ENCODE measurements around the gene CFLAR. TPM values are rescaled to one million over a fixed set of nuclear protein-coding genes. Genes with fewer than 3 reads are reported as not detected.

Gene CFLAR
- total and polyA plus RNA-seq, 2 of the 13 experiments (the other 11 are each of a cell fraction or from before 2014, with no cell fraction given) = 43.8 to 92.1 TPM

DNA sequence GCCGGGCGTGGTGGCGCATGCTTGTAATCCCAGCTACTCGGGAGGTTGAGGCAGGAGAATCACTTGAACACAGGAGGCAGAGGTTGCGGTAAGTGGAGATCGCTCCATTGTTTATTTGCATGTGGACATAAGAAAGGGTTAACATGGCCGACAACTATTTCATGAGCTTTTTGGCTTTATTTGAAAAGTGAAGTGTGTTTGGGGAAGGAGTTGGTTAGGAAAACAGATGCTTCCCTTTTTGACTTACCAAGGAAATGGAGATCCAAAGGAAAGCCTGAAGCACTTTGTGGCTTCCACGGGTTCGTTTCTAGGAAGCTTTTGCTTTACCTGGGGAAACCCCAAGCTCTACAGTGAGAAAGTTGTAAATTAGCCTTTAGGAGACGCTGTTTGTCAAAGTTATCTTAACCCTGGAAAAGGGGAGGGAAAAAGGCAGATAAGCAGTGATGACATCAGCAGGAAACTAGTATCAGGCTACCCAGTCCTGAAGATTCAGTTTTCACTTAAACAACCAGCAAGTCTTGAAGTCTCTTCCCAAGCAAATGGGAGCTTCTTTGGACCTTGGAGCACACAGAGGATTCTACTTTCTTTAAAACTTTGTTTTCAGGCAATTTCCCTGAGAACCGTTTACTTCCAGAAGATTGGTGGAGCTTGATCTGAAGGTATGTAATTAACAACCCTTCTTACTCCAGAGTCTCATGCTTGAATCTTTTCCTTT is 66.8 kb downstream of the CFLAR start, which contains the start of gene CASP10 (continued):
- TF ChIP-seq, protein P1, sequence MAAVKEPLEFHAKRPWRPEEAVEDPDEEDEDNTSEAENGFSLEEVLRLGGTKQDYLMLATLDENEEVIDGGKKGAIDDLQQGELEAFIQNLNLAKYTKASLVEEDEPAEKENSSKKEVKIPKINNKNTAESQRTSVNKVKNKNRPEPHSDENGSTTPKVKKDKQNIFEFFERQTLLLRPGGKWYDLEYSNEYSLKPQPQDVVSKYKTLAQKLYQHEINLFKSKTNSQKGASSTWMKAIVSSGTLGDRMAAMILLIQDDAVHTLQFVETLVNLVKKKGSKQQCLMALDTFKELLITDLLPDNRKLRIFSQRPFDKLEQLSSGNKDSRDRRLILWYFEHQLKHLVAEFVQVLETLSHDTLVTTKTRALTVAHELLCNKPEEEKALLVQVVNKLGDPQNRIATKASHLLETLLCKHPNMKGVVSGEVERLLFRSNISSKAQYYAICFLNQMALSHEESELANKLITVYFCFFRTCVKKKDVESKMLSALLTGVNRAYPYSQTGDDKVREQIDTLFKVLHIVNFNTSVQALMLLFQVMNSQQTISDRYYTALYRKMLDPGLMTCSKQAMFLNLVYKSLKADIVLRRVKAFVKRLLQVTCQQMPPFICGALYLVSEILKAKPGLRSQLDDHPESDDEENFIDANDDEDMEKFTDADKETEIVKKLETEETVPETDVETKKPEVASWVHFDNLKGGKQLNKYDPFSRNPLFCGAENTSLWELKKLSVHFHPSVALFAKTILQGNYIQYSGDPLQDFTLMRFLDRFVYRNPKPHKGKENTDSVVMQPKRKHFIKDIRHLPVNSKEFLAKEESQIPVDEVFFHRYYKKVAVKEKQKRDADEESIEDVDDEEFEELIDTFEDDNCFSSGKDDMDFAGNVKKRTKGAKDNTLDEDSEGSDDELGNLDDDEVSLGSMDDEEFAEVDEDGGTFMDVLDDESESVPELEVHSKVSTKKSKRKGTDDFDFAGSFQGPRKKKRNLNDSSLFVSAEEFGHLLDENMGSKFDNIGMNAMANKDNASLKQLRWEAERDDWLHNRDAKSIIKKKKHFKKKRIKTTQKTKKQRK (IDR thresholded peaks at IDR 0.05; ENCODE audit: low read length) = no peak
- TF ChIP-seq NFKBIZ (CRISPR knock-in tag; IDR thresholded peaks at IDR 0.05) (peak; percentile 66; the same call in 1 of the 2 replicates), DR1 (CRISPR knock-in tag; IDR thresholded peaks at IDR 0.05) (no peak), ZFP62 (CRISPR knock-in tag; IDR thresholded peaks at IDR 0.05) (no peak), JARID2 (CRISPR knock-in tag; IDR thresholded peaks at IDR 0.05; ENCODE audit: insufficient replicate concordance) (no peak), PITX1 (CRISPR knock-in tag; IDR thresholded peaks at IDR 0.05) (peak; percentile 44; the same call in 1 of the 2 replicates), ZC3H13 (CRISPR knock-in tag; IDR thresholded peaks at IDR 0.05) (no peak), NFIB (CRISPR knock-in tag; IDR thresholded peaks at IDR 0.05; ENCODE audit: borderline replicate concordance) (no peak), CREB1 (IDR thresholded peaks at IDR 0.05) (peak; percentile 76), CREB1 (CRISPR knock-in tag; IDR thresholded peaks at IDR 0.05) (peak; percentile 94), RARA (CRISPR knock-in tag; IDR thresholded peaks at IDR 0.05) (0 out of 2 replicates have a peak, but pooled peaks have one; percentile 11)
- TF ChIP-seq, protein P2, sequence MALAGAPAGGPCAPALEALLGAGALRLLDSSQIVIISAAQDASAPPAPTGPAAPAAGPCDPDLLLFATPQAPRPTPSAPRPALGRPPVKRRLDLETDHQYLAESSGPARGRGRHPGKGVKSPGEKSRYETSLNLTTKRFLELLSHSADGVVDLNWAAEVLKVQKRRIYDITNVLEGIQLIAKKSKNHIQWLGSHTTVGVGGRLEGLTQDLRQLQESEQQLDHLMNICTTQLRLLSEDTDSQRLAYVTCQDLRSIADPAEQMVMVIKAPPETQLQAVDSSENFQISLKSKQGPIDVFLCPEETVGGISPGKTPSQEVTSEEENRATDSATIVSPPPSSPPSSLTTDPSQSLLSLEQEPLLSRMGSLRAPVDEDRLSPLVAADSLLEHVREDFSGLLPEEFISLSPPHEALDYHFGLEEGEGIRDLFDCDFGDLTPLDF (CRISPR knock-in tag; IDR thresholded peaks at IDR 0.05) = peak; percentile 50; the same call in 1 of the 2 replicates
- TF ChIP-seq, protein P3, sequence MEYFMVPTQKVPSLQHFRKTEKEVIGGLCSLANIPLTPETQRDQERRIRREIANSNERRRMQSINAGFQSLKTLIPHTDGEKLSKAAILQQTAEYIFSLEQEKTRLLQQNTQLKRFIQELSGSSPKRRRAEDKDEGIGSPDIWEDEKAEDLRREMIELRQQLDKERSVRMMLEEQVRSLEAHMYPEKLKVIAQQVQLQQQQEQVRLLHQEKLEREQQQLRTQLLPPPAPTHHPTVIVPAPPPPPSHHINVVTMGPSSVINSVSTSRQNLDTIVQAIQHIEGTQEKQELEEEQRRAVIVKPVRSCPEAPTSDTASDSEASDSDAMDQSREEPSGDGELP (IDR thresholded peaks at IDR 0.05; ENCODE audit: borderline replicate concordance, low read depth) = 0 out of 2 replicates have a peak, but pooled peaks have one; percentile 12
- TF ChIP-seq, protein P4, sequence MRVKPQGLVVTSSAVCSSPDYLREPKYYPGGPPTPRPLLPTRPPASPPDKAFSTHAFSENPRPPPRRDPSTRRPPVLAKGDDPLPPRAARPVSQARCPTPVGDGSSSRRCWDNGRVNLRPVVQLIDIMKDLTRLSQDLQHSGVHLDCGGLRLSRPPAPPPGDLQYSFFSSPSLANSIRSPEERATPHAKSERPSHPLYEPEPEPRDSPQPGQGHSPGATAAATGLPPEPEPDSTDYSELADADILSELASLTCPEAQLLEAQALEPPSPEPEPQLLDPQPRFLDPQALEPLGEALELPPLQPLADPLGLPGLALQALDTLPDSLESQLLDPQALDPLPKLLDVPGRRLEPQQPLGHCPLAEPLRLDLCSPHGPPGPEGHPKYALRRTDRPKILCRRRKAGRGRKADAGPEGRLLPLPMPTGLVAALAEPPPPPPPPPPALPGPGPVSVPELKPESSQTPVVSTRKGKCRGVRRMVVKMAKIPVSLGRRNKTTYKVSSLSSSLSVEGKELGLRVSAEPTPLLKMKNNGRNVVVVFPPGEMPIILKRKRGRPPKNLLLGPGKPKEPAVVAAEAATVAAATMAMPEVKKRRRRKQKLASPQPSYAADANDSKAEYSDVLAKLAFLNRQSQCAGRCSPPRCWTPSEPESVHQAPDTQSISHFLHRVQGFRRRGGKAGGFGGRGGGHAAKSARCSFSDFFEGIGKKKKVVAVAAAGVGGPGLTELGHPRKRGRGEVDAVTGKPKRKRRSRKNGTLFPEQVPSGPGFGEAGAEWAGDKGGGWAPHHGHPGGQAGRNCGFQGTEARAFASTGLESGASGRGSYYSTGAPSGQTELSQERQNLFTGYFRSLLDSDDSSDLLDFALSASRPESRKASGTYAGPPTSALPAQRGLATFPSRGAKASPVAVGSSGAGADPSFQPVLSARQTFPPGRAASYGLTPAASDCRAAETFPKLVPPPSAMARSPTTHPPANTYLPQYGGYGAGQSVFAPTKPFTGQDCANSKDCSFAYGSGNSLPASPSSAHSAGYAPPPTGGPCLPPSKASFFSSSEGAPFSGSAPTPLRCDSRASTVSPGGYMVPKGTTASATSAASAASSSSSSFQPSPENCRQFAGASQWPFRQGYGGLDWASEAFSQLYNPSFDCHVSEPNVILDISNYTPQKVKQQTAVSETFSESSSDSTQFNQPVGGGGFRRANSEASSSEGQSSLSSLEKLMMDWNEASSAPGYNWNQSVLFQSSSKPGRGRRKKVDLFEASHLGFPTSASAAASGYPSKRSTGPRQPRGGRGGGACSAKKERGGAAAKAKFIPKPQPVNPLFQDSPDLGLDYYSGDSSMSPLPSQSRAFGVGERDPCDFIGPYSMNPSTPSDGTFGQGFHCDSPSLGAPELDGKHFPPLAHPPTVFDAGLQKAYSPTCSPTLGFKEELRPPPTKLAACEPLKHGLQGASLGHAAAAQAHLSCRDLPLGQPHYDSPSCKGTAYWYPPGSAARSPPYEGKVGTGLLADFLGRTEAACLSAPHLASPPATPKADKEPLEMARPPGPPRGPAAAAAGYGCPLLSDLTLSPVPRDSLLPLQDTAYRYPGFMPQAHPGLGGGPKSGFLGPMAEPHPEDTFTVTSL (CRISPR knock-in tag; IDR thresholded peaks at IDR 0.05; ENCODE audit: borderline replicate concordance) = peak; percentile 81; the same call in 1 of the 2 replicates
- TF ChIP-seq, protein P5, sequence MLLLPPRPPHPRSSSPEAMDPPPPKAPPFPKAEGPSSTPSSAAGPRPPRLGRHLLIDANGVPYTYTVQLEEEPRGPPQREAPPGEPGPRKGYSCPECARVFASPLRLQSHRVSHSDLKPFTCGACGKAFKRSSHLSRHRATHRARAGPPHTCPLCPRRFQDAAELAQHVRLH (CRISPR knock-in tag; IDR thresholded peaks at IDR 0.05; ENCODE audit: borderline replicate concordance, low read depth) = peak; percentile 73; the same call in 1 of the 2 replicates
- TF ChIP-seq, protein P6, sequence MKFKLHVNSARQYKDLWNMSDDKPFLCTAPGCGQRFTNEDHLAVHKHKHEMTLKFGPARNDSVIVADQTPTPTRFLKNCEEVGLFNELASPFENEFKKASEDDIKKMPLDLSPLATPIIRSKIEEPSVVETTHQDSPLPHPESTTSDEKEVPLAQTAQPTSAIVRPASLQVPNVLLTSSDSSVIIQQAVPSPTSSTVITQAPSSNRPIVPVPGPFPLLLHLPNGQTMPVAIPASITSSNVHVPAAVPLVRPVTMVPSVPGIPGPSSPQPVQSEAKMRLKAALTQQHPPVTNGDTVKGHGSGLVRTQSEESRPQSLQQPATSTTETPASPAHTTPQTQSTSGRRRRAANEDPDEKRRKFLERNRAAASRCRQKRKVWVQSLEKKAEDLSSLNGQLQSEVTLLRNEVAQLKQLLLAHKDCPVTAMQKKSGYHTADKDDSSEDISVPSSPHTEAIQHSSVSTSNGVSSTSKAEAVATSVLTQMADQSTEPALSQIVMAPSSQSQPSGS (CRISPR knock-in tag; IDR thresholded peaks at IDR 0.05) = peak; percentile 95
